HG03108 (cell line): ENCODE results near the gene KCNB1.
"Not testable (repeated sequence)": the region's sequence is repeated elsewhere in the genome, so short reads cannot be mapped to it uniquely, and the experiment has no call there.

Experiments
- ATAC-seq: cut with Tn5 transposase; IDR thresholded peaks from one replicate; pipeline ENCODE4 v1.9.1; 2021; ENCODE audit warnings: moderate library complexity; ENCODE audit not compliant: unreplicated experiment

Gene KCNB1

GRCh38 chr20:49330701-49331615 lies 151.5 kb downstream of the KCNB1 start:
- ATAC-seq, result no peak

GRCh38 chr20:49328790-49329189 lies 153.7 kb downstream of the KCNB1 start:
- ATAC-seq, result no peak

- ATAC-seq, result no peak
Measured at GRCh38 chr20:49326026-49326425, 156.4 kb downstream of the KCNB1 start.

GRCh38 chr20:49324306-49324705 lies 158.2 kb downstream of the KCNB1 start:
- ATAC-seq, result no peak

- ATAC-seq, result no peak
Measured at GRCh38 chr20:49323622-49324238, 158.7 kb downstream of the KCNB1 start.

- no peak for ATAC-seq
Measured at GRCh38 chr20:49320460-49320859, 162.0 kb downstream of the KCNB1 start.

- no peak for ATAC-seq
Measured at GRCh38 chr20:49319208-49319809, 163.2 kb downstream of the KCNB1 start.

- no peak for ATAC-seq
Measured at GRCh38 chr20:49318430-49319207, 163.8 kb downstream of the KCNB1 start.

GRCh38 chr20:49318091-49318429 lies 164.4 kb downstream of the KCNB1 start:
- ATAC-seq, result no peak

- ATAC-seq, result no peak
Measured at GRCh38 chr20:49316704-49317103, 165.8 kb downstream of the KCNB1 start.

- no peak for ATAC-seq
Measured at GRCh38 chr20:49315580-49315979, 166.9 kb downstream of the KCNB1 start.

- ATAC-seq, result not testable (repeated sequence)
Measured at GRCh38 chr20:49314052-49314451, 168.4 kb downstream of the KCNB1 start.
